GM04504 (cell line): ENCODE measurements around the gene PXT1.

ENCODE experiments used
- DNase-seq: peaks from one replicate; pipeline ENCODE4 v3.0.0-alpha.2; 2012; ENCODE audit warnings: low read depth

PXT1 gene

DNA sequence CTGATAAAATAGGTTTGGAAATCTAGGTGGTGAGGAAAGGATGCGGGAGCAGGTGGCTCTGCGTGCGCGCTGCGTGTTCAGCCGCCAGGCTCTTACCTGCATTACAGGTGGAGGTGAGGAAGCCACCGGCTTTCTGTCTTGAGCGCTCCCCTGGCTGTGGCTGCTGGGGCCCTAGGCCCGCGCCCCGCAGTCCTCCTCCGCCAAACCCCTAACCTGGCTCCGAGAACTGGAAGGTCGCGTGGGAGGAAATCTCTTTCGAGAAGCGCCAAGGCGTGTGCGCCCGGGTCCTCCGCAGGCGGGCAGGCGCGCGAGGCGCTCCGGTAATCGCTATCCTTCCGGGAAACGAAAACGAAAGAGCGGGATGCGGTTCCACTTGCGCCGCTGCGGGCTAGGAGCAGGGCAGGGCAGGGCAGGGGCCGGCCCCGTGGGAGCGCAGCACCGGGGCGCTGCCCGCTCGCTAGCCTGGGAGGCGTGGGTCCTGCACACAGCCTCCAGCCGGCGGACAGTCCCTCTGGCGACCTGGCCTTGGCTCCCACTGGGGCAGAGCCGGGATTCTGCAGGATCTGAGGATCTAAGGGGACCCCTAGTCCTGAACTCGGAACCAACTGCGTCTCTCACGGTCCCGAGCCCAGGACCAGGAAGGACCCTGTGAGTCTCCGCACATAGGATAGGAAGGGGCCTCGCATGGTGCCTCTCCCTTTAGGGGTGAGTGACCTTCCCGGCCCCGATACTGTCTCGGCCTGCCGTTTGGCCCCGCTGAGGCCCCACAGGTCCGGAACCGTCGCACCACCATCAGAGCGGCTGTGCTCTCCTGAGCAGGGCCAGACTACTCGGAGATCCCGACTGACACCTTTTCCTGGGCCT, 55.0 kb downstream of the PXT1 start, which contains the start of gene ETV7:
TSS of gene ETV7 (minus strand) at position 230 of the 864 bp plus-strand sequence. CDS start at position 102, 128 bp downstream.
- DNase-seq: no peak

DNA sequence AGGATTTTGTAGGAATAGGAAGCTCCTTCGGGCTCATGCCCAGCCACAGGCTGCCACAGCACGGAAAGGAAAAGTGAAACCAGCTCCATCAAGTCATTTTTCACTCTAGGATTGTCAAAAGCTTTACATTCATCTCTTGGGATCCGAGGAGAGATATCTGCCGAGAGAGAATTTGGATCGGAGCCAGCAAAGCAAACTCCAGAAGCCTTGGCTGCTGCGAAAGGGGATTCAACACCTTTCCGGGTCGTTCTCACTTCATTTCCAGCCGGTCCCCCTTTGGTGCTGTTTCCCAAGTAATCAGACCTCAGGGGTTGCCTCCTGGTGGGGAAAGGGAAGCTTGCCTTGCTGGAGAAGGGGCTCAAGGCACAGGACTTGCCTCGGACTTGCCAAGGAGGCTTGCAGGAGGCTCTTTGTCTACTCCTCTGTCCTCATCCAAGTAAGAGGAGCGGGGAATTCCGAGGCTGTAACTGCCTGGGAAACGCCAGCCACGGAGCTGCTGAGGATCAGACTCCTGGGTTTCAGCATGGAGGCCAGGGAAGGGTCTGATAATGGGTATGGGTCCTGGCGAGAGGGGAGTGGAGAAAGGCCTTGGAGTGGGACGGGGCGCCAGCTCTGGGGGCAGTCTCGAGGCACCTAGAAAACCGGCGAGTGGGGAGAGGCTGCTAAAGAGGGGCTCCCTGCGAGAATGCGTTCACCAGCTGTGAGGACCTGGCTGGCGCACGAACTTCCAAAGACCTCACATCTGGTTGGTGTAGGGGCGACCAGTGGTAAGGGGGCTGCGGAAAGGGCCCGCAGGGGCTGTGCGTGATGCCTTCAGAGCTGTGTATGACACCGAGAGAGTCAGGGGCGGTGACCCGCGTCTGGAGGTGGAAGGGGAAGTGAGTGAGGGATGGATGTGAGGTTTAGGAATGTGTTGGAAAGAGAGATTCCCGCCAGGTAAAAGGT, 55.9 kb downstream of the PXT1 start:
- peak; percentile 21 for DNase-seq

DNA sequence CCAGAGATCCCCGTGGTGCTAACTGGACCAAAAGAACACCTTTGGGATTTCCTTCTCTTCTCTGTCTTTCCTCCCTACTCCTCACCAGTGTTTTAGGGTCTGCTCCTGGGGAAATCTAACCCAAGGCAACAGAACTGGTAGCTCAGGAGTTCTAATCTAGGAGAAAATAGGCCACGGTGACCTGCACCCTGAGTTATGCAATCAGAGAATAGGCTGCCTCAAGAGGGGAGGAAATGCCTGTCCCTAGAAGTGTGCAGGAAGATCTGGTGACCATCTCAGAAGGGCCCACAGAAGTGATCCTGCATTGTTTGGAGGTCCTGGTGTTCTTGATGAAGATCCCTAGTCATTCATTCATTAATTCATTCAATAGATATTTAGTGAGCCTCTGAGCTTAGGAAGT, 58.6 kb downstream of the PXT1 start:
- no peak for DNase-seq

- no peak for DNase-seq
Measured at GRCh38 chr6:36383606-36384005, 59.0 kb downstream of the PXT1 start.

DNA sequence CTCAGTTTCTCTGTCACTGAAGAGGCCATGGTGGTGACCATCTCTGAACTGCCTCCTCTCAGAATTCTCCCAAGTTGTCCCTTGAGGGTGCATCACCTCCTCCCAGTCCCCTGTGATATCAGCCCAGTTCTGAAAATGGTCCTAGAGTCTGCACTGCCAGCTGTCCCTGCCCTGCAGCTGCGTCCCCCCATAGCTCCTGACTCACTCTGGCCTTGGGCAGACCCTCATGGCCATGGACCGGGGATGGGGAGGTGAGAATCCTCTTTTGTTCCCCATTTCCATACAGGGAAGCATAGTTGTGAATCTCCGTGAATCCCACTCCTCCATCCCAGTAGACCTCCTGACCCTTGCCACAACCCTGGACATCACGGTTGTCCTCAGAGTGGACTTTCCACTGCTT, 59.7 kb downstream of the PXT1 start:
- DNase-seq: no peak

- no peak for DNase-seq
Measured at GRCh38 chr6:36381502-36382389, 60.9 kb downstream of the PXT1 start.

DNA sequence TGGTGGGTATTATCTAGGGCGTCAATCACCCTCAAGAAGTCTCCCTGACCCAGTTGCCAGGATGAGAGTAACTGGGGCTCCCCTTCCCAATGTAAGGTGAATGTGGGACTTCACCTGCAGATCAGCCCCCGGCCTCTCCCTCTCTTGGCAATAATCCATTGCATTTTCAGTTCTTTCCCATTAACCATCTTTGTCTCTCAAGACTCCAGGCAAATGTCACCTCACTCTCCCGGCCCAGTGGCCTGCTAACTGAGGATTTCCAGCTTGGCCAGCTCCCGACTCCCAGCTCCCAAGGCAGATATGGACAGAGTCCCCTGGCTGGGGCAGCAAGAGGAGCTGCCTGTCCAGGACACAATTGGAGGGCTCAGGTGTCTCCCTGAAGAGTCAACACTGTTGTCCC, 62.5 kb downstream of the PXT1 start:
- DNase-seq: no peak

- no peak for DNase-seq
Measured at GRCh38 chr6:36378936-36379335, 63.7 kb downstream of the PXT1 start.

GRCh38 chr6:36378243-36378920, 64.3 kb downstream of the PXT1 start:
- no peak for DNase-seq

DNA sequence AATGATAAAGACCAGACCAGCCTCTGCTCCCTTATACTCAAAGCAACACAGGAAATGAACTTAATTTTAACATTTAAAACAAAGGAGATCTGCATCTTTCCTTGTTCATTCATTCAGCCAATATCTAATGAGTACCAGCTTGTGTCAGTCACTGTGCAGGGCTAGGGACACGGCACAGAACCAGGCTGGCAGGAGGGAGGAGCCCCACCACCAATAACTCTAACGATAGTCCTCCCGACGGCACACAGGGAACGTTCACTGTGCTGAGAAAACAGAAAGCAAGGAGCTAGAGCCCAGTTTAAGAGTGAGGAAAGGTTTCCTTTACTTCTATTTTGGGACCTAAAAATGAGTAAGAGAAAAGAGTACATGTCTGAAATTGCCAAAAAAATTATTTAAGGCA, 65.1 kb downstream of the PXT1 start:
- no peak for DNase-seq

GRCh38 chr6:36376742-36377141, 65.9 kb downstream of the PXT1 start:
- DNase-seq: no peak

GRCh38 chr6:36376183-36376582, 66.5 kb downstream of the PXT1 start:
- DNase-seq: no peak

DNA sequence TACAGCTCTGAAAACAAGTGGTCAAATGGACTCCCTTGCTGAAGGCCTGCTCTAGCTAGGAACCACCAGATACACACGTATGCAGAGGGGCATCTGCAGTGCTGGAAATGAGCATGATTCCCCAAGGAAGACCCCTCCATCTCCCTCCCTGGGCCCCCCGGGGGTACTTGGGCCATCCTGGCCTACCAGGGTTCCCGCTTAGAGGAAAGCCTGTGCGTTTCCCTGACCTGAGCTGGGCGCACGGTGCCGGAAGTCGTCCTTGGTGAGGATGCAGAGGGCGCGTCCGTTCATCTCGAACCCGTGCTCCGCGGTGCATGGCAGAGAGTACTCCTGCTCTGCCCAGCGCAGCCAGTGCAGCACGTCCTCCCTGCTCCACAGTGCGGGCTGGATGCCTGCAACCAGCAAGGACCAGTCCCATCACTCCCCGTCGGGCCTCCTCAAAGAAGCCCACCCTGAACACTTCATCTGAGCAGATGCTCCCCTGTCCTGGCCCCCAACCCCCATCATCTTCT, 67.0 kb downstream of the PXT1 start:
- DNase-seq: no peak

DNA sequence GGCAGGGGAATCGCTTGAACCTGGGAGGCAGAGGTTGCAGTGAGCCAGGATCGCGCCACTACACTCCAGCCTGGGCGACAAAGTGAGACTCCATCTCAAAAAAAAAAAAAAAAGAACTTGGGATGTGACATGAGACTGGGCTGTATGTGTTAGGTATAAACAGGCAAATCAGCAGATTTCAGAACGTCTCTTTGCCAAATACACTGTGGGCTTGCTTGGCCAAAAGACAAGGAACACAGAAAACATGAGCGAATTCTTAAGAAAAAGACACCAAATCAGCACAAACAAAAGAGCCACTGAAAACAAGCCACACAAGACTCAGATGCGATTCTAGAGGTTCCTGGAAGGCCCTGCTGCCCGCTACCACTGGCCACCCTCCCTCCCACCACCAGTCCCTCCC, 67.7 kb downstream of the PXT1 start:
- DNase-seq: no peak

GRCh38 chr6:36374194-36374593, 68.5 kb downstream of the PXT1 start:
- no peak for DNase-seq

GRCh38 chr6:36373368-36374019, 69.2 kb downstream of the PXT1 start:
- DNase-seq: no peak

DNA sequence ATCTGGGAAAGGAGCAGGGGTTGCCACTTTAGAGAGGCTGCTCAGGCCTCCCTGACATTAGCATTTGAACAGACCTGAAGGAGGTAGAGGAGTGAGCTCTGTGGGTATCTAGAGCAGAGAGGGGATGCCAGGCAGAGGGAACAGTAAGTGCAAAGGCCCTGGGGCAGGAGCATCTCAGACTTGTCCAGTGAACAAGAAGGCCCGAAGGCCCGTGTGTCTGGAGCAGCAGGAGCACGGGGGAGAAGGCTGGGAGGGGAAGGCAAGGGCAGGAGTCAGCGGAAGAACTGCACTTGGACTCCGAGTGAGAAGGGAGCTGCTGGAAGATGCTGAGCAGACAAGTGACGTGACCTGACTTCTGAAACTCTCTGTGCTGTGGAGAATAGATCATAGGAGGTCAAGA, 70.6 kb downstream of the PXT1 start:
- DNase-seq: no peak

DNA sequence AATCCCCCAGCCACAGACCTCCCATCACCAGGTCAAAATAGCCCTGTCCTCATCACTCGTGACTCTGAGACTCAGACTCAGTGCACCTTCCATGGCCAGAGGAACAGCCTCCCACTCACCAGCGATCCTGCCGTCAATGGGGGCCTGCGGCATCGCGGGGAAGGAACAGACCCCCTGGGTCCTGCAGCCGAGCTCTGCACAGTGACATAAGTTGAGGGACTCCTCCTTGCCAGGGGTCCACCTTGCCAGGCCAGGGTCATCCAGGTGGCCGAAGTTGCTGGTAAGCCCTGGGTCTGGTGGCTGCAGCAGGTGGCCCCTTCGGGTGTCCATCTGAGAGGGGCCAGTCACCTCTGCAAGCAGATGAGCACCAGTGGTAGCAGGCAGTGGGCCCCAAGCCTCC, 71.4 kb downstream of the PXT1 start:
- DNase-seq: no peak

DNA sequence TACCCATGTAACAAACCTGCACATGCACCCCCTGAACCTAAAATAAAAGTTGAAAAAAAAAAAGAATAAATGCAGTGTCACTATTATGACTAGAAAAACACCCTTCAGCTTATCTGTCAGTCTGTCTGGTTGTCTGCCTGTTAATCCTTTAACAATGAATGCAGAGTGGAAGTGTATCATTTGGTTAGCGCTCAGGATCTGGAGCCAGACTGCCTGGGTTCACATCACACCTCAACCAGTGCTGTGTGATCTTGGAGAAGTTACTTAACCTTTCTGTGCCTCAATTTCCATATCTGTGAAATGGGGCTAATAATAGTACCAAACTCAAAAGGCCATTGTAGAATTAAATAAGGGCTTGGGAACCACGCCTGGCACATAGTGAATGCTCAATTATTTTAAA, 72.0 kb downstream of the PXT1 start:
- no peak for DNase-seq
